NCI-H128 (cell line): ENCODE results near the gene NKX1-2.
"Not testable (repeated sequence)": the region's sequence is repeated elsewhere in the genome, so short reads cannot be mapped to it uniquely, and the experiment has no call there.

Source experiments
- DNase-seq: peaks from one replicate; lab custom pipeline; 2025; ENCODE audit not compliant: unreplicated experiment; lab: John Stamatoyannopoulos, UW

The NKX1-2 gene

DNA sequence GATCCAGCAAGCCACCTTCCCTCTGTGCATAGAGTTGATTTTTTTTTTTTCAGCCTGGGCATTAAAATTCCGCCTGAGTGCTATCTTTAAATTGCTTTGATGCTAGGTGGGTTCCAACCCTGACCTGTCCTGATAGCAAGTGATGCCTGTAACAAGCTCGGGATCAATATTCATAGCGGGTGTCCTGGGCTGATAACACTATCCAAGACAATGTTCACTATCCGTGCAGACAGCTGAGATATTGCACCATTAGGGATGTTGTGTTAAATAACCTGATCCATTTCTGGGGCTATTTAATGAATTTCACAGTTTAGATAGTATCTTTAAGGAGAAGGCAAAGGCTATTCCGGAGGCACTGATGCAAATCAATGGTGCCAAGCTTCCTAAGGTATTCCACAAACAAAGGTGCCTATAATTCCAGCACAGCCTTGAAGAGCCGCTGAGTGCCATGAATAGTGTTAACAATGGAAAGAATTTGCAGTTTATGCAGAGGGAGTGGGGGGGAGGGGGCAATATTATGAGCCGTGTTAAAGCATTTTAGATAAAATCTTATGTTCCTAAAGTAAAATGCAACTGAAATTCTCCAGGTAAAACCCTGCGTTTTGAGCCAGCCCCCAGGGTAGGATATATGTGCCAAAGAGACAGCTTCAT lies 4.2 kb upstream of the NKX1-2 start:
- no peak for DNase-seq

DNA sequence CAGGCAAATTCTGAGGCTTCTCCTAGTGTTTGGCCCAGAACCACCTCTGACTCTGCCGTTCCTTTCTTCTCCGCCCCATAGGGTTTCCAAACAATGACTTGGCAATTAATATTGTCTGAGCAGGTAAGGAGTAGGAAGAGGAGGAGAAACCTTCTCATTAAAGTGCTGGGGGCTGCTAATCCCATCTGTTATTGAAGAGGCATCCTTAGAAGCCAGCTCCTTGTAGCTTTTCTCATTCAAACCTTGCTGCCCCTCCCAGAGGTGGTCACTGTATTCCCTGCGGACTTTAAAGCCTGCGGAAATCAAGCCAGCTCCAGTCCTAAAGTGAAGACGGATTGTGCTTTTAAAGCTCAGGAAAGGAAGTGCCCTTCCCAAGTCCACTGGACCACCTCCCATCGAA lies 1.4 kb upstream of the NKX1-2 start:
- DNase-seq = no peak

DNA sequence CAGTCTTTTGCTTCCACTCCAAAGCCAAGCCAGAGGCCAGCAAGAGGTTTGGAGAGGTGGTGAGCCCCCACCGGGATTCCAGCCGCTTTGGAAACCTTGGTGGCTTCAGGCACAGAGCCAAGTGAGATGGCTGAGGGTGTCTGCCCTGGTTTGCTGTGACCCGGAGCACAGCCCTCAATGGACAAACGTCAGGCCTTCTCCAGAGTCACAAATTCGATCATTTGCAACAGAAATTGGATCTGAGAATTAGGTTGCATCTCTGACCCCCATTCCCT lies 885 bp upstream of the NKX1-2 start:
- DNase-seq = no peak

DNA sequence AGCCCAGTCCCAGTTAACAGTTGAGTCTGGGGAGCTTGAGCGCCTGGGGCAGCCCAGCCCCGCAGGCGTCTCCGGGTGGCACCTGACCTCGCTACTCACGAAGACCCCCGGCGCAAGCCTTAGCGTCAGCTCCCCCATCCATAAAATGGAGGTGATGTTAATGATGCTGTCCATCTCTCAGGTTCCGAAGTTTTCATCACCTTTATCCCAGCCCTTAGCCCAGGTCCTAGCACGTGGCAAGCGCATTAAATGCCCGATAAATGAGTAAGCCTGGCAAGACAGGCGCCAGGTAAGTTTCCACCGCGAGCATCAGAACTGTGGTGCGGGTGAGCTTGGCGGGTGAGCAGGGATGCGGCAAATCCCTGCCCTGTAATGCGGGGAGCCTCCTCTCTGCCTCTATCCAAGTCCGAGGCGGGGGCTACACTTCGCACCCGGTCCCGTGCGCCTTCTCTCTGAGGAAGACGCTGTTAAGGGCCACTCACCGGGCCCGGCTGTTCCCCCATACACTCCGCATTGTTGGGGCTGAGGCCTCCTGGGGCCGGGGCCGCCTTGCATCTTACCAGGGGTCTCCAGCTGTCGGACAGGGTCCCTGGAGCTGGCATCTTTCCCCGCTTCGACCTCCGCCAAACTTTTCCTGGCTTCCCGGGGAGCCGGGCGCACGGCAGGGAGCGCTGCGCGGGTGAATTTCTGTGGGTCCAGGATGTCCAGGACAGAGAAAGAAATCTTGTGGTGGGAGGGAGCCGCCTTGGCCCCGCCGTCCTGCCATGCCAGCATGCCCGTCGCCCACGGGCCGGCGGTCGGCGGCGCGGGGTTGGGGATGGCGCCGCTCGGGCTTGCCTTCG lies 444 bp downstream of the NKX1-2 start:
- no peak for DNase-seq

DNA sequence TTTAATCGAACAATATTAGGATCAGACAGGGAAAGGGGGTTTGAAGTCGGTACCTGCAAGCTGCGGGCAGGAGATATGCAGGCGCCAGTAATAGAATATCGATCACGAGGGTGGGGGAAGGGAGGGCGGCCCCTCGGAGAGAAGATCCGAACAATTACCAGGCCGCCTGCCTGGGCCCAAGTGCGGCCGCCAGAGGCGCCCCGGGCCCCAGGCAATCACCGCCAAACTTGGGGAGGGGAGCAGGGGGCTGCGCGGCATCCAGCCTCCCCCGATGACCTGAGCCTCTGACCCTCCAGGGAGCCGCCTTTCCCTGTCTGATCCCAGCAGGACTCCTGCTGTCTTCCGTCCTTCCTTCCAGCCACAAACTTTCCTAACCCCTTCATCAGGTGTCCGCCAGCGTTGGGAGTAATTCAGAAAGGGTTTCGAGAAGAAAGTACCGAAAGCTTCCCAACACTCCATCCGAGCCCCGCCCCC lies 1.1 kb downstream of the NKX1-2 start:
- no peak for DNase-seq

DNA sequence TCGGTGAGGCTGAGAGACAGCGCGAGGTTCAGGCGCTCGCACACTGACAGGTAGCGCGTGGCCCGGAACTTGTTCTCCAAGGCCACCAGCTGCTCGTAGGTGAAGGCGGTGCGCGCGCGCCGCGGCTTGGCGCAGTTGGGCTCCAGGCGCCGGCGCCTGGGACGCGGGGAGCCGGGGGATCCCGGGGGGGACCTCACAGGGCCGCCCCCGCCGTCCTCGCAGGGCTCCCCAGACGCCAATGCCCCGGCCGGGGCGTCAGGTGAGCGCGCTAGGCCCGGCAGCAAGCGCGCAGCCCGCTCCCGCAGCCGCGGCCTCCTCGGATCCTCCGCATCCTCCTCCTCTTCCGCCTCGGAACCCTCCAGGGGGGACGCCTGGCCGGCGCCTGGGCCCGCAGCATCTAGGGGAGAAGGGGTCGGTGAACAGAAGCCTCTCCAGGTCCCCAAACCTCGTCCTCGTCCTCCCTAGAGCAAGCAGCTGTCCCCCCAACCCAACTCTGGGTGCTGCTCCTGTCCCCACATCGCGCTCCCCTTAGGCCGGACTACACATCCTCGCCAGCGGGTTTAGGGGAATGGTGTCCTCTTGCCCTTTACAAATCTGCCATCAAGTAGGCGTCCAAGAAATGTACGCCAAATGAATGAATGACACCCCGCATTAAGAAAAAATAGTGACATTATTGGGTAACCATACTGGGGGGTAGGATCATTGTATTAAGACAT lies 1.9 kb downstream of the NKX1-2 start:
- DNase-seq = peak; percentile 1

DNA sequence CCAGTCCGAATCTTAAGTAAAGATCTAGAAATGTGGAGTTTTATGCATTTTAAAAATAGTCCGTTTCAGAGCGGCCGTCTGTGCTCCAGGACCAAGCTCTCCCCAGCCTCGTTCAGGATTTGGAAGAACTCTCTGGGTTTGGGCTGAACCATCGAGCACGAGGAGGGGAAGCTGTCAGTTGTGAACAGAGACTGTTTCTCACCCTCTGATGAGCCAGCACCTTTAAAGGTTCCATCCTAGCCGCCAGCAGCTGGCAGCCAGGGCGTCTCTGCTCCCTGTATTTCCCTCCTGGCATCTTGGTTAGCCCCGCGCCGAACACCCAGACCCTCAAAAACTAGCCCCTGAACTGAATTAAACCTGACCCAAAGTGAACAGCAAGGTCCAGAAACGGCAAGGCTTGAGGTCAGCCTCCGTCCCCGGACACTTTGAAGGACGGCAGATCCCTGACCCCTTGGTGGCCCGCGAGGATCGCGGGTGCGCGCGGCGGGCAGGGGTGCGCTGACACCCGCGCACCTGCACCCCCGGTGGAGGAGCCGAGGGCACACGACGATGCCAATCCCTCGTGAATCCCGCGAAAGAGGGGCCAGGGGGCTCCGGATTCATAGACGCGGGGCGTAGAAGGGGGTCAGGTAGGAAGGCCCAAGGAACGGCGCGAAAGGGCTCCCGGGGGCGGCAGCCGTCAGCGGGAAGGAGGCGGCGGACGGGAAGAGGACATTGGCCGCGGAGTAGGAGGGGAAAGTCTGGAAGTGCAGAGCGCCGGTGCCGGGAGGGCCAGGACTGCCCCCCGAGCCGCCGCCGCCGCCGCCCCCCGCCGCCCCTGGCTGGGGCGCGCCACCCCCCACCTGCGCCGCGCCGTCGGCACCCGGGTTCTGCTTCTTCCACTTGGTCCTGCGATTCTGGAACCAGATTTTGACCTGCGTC lies 2.7 kb downstream of the NKX1-2 start:
- DNase-seq = no peak

DNA sequence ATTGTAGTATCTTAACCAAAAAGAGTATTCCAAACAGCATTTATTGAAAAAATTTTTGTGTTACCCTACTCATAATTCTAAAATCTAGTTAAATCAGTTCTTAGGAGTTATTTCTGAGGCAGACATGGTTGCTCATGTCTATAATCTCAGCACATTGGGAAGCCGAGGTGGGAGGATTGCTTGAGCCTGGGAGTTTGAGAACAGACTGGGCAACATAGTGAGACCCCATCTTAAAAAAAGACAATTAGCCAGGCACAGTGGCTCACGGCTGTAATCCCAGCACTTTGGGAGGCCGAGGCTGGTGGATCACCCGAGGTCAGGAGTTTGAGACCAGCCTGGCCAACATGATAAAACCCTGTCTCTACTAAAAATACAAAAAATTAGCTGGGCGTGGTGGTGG lies 8.1 kb downstream of the NKX1-2 start:
- DNase-seq = not testable (repeated sequence)

DNA sequence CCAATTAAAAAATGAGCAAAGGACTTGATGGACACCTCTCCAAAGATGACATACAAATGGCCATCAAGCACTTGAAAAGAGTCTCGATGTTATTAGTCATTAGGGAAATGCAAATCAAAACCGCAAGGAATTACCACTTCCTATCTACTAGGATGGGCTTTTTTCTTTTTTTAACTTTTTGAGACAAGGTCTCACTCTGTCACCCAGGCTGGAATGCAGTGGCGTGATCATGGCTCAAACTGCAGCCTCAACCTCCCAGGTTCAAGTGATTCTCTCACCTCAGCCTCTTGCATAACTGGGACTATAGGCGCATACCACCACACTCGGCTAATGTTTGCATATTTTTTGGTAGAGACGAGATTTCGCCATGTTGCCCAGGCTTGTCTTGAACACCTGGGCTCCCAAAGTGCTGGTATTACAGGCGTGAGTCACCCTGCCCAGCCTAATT lies 13.6 kb downstream of the NKX1-2 start:
- no peak for DNase-seq

DNA sequence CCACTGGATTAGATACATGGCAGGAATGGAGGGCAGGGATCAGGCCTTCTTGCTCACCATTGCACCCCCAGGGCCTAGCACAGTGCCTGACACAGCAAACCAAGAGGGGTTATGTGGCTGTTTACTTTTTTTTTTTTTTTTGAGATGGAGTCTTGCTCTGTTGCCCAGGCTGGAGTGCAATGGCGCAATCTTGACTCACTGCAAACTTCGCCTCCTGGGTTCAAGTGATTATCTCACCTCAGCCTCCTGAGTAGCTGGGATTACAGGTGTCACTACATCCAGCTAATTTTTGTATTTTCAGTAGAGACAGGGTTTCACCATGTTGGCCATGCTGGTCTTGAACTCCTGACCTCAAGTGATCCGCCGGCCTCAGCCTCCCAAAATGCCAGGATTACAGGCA lies 14.2 kb downstream of the NKX1-2 start:
- DNase-seq = not testable (repeated sequence)

DNA sequence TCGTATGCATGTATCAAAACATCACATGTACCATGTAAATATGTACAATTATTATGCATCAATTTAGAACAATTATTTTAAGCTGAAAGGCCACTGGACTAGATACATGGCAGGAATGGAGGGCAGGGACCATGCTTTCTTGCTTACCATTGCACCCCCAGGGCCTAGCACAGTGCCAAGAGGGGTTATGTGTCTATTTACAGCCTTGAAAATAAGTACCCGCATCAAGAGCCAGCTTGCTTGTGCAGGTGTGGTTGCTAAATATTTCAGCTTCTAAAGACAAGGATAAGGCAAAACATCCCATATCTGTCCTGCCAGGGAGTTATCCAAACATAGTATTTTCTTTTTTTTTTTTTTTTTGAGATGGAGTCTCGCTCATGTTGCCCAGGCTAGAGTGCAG lies 16.4 kb downstream of the NKX1-2 start:
- DNase-seq = no peak

DNA sequence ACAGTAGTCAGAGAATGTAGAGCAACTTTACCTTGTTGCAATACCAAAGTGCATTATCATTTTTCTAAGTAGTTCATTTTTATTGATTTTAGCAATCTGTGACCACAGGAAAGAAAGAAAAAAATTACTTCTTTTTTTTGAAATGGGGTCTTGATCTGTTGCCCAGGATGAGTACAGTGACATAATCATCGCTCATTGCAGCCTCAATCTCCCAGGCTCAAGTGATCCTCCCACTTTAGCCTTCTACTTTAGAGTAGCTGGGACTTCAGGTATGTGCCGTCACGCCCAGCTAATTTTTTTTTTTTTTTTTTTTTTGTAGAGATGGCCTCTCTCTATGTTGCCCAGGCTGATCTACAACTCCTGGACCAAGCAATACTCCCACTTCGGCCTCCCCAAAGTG lies 19.8 kb downstream of the NKX1-2 start:
- no peak for DNase-seq

DNA sequence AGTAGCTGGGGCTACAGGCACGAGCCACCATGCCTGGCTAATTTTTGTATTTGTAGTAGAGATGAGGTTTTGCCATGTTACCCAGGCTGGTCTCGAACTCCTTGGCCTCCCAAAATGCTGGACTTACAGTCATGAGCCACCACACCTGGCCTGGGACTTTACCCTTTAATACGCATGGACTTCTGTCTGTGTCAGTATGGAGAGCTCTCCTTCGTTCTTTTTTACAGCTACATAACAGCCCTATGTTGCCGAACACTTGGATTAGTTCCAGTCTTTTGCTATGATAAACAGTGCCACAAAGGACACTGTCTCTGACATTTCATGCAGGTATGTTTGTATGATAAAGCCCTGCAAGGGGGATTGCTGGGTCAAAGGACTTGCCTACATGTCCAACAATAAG lies 20.3 kb downstream of the NKX1-2 start:
- DNase-seq = no peak

DNA sequence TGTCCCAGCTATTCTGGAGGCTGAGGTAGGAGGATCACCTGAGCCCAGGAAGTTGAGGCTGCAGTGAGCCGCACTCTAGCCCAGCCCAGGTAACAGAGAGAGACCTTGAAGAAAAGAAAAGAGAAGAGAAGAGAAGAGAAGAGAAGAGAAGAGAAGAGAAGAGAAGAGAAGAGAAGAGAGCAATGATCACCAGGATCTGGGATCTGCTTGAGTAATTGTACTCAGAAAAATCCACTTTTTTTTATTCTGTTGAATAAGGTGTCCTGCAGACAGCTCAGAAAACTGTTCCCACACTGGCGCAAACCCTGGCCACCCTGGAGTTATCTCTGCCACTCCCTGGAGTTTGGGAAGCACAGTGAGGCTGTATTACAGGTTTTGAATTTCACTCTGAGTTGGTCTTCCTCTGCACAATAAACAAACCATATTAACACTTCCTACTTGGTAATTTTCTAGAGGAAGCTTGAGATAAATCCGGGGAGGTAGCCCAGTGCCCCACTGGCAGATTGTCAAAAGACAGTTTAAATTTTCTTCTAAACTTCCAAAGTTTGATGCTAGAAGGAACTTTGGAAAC lies 21.5 kb downstream of the NKX1-2 start:
- no peak for DNase-seq

DNA sequence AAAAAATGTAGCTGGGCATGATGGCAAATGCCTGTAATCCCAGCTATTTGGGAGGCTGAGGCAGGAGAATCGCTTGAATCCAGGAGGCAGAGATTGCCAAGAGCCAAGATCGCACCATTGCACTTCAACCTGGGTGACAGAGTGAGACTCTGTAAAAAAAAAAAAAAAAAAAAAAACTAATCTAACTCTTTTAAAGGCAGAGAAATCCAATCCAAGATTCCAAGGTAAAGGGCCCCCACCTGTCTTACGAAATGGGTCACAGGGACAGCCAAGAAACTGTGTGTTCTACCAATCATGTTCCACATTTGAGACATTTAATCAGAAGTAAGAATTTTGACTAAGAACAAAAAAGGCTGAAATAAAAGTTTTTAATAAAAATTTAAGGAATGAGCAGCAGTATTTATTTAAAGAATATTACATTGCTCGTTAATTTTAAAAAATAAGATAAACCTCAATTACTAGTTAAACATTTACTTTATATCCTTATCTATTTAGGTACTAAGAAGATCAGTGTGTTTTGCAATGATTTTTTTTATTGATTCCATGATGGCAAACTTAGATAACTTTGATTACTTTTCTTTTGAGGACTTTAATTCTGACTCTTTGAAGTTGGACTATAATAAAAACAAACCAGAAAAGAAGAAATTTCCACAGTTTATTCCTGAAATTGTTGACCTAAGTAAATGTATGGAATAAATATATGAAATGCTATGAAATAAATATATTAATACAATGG lies 24.4 kb downstream of the NKX1-2 start:
- DNase-seq = no peak

DNA sequence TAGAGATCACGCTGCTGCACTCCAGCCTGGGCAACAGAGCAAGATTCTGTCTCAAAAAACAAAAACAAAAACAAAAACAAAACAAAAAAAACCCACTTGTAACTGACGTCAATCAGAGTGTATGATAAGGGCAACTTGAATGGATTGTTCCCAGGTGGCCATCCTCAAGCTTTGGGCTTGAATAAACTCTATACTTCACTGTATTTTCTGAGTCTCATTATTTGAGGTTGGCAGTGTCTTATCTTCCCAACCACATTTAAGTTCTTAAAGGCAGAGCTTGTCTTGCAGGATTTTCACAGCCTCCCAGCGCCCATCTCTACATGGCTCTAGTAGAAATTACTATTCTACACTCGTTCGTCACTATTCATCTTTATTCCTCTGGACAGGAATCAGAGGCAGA lies 26.0 kb downstream of the NKX1-2 start:
- no peak for DNase-seq

DNA sequence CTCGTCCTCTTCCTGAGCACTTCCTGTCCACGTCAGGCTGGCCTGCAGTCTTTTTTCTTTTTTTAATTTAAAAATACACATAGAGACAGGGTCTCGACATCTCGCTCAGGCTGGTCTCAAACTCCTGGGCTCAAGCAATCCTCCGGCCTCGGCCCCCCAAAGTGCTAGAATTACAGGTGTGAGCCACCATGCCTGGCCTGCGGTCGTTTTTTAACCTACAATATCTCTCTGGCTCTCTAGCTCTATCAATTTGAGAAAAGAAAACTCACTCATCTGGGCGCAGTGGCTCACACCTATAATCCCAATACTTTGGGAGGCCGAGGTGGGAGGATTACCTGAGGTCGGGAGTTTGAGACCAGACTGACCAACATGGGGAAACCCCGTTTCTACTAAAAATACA lies 27.1 kb downstream of the NKX1-2 start:
- no peak for DNase-seq

DNA sequence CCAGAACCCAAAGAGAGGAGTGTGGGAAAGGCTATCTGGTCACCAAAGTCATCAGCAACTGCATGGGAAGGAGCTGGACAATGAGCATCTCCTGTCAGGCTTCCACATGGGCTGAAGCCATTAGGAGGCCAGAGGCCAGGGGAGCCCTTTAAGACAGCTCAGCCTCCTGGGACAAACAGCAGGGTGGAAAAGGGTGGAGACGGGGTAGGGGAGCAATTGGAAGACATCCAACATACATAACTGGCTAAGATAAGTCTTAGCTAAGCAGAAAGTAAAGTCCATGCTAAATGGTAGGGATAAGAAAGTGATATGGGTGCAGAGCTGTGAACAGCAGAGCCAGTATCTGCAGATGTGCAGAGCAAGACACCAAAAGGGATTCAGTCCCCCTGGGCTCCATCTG lies 29.6 kb downstream of the NKX1-2 start:
- DNase-seq = no peak

DNA sequence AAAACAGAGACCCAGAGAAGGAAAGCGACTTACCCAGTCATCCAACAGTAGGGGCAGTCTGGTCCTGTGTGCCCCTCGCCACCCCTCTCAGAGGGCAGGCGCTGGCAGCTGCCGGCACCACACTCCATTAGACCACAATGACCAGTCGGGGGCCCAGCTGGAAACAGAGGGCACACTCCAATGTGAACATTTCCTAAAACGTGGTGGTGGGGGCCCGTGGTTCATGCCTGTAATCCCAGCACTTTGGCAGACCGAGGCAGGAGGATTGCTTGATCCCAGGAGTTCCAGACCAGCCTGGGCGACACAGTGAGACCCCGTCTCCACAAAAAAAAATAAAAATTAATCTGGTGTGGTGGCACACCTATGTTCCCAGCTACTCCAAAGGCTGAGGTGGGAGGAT lies 30.2 kb downstream of the NKX1-2 start:
- DNase-seq = no peak
